ENCODE data around the gene SFXN4.
A peak's percentile ranks its signal among the peaks of the same experiment; 100 is the strongest.

Gene SFXN4

DNA sequence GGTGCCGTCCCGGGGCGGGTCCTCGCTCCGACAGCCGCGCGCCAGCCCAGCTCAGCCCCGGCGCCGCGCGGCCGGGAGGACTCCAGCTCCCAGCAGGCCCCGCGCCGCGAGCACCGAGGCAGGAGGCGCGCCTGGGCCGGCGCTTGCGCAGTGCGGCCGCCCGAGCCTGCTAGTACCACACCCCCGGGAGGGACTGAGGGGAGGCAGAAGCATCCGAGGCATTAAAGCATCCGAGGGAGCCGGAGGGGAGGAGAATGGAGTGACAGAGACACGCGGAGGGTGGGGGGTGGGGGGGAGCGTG, 41.8 kb upstream of the SFXN4 start, which contains the start of gene GRK5:
GRK5 (plus strand) TSS at position 206 of the 301 bp plus-strand sequence. CDS start 347 bp downstream, outside the sequence.
- H4K20me1 ChIP-seq, result peaks cover 23% of the 10 kb centered on the region
- peak within 1 kb of the TSS; percentile 91 for H3K9ac ChIP-seq
- no peaks in the 10 kb centered on the region for H3K36me3 ChIP-seq
- peak within 1 kb of the TSS; percentile 97 for H3K4me2 ChIP-seq
- peaks cover 25% of the 10 kb centered on the region for H3K4me1 ChIP-seq
- H3K27me3 ChIP-seq, result peaks cover 46% of the 10 kb centered on the region
- TF ChIP-seq Cebpa-rat (IDR thresholded peaks at IDR 0.05), result no peak
- H3K4me3 ChIP-seq, result peak within 1 kb of the TSS; percentile 80
- H3K9me3 ChIP-seq, result no peaks in the 10 kb centered on the region
- H3K27ac ChIP-seq, result peak within 1 kb of the TSS; percentile 89

- Histone ChIP-seq H3K36me3 (no peaks in the 10 kb centered on the region), H3K4me3 (peak overlapping the region; percentile 80), H4K20me1 (peaks cover 23% of the 10 kb centered on the region), H3K27ac (peak overlapping the region; percentile 89), H3K27me3 (peaks cover 41% of the 10 kb centered on the region), H3K9me3 (no peaks in the 10 kb centered on the region), H3K9ac (peak overlapping the region; percentile 91), H3K4me2 (peak overlapping the region; percentile 77), H3K4me1 (peaks cover 25% of the 10 kb centered on the region)
- TF ChIP-seq Cebpa-rat (IDR thresholded peaks at IDR 0.05), result no peak
These were observed 41.3 kb upstream of the SFXN4 start for GRCh38 chr10:119206603-119207365.

DNA sequence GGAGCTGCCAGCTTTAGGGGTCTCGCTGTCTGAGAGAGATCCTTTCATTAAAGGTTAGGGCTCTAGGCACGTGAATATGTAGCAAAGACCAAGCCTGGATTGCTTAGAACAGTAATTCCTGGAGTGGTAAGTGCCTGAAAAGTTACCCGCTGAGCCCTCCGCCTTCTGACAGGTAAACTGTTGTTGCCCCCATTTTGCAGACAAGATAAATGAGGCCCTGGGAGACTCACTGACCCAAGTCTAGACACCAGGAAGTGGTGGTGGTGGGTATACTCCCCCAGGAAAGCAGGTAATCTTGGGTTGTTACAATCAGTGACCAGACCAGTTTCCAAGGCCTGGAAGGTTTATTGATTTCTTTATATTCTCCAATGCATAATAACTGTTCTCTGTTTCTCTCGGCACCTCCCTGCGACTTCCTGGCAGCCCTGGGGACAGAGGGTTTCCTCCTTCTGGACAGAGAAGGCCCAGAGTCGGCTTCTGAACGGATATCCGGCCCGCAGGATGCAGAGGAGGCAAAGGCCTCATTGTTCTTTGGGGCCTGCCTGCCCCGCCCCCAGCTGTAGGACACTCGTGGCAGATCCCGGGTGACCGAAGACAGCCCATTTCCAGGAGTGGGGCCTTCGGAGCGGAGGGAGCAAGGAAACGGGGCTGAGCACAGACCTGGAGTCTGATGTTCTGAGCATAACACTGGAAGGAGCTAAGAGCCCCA, 40.5 kb upstream of the SFXN4 start:
- Histone ChIP-seq H3K9me3 (no peaks in the 10 kb centered on the region), H3K27ac (peak overlapping the region; percentile 89), H3K36me3 (no peaks in the 10 kb centered on the region), H4K20me1 (peaks cover 23% of the 10 kb centered on the region), H3K4me1 (peaks cover 25% of the 10 kb centered on the region), H3K4me3 (peak overlapping the region; percentile 80), H3K27me3 (peaks cover 34% of the 10 kb centered on the region), H3K9ac (peak overlapping the region; percentile 91), H3K4me2 (peak overlapping the region; percentile 77)
- no peak for TF ChIP-seq Cebpa-rat (IDR thresholded peaks at IDR 0.05)

GRCh38 chr10:119203006-119203405, 37.5 kb upstream of the SFXN4 start:
- Histone ChIP-seq H4K20me1 (peaks cover 4% of the 10 kb centered on the region), H3K4me1 (peaks cover 12% of the 10 kb centered on the region), H3K4me3 (no peak overlapping the region), H3K27me3 (peaks cover 5% of the 10 kb centered on the region), H3K4me2 (no peak overlapping the region), H3K27ac (no peak overlapping the region), H3K9me3 (no peaks in the 10 kb centered on the region), H3K9ac (no peak overlapping the region), H3K36me3 (no peaks in the 10 kb centered on the region)
- no peak for TF ChIP-seq Cebpa-rat (IDR thresholded peaks at IDR 0.05)

DNA sequence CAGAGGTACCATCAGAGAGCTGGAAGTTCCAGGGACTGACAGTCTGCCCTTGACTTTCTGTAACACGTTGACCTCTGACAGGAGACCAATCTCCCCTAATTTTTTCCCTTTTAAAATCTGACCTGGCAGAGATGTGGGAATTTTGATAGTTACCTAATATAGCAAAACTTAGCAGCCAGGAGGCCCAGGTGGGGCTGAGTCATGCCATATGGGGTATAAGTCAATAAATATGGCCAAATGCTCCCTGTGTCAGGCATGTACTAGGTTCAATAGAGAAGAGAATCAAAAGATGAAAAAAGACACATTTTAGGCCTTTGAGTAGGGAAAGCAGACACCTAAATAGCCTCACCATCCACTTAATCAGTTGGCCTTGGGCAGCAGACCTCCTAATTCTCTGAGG, 35.7 kb upstream of the SFXN4 start:
- Histone ChIP-seq H3K4me3 (no peak overlapping the region), H4K20me1 (no peaks in the 10 kb centered on the region), H3K9ac (no peak overlapping the region), H3K27ac (no peak overlapping the region), H3K4me1 (peaks cover 6% of the 10 kb centered on the region), H3K4me2 (no peak overlapping the region), H3K27me3 (no peaks in the 10 kb centered on the region), H3K9me3 (no peaks in the 10 kb centered on the region), H3K36me3 (no peaks in the 10 kb centered on the region)
- TF ChIP-seq Cebpa-rat (IDR thresholded peaks at IDR 0.05), result no peak

DNA sequence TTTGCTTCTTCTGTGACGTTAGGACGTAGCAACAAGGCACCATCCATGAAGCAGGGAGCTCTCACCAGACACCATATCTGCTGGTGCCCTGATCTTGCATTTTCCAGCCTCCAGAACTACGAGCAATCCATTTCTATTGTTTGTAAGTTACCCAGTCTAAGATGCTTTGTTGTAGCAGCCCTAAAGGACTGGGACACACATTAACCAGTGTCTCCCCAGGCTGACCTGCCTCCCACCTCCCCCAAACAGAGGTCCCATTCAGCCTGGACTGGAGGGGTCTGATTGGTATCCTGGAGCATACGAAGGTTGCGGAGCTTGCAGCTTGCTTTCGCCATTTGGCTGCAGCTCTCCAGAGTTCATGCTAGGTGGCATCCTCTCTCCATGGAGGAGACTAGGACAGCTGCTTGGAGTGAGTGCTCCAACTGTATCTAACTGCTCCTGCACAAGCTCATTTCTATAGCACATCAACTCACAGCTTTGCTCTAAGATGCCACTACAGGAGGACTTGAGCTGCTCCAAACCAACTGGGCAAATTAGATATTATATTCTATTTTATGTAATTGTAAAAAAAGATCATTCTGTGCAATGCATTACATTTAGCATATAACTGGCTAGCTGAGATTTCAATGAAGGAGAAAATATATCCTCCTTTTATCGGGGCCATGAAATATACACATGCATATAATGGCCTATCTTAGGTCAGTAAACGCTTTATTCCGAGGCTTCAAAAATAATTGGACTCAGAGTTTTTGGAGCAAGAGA, 33.9 kb upstream of the SFXN4 start:
- no peaks in the 10 kb centered on the region for H3K27me3 ChIP-seq
- H4K20me1 ChIP-seq, result no peaks in the 10 kb centered on the region
- H3K27ac ChIP-seq, result no peak overlapping the region
- no peaks in the 10 kb centered on the region for H3K9me3 ChIP-seq
- H3K4me2 ChIP-seq, result no peak overlapping the region
- H3K4me1 ChIP-seq, result no peaks in the 10 kb centered on the region
- no peak overlapping the region for H3K4me3 ChIP-seq
- H3K9ac ChIP-seq, result no peak overlapping the region
- no peaks in the 10 kb centered on the region for H3K36me3 ChIP-seq
- TF ChIP-seq Cebpa-rat (IDR thresholded peaks at IDR 0.05), result no peak

- no peaks in the 10 kb centered on the region for H4K20me1 ChIP-seq
- H3K27me3 ChIP-seq, result no peaks in the 10 kb centered on the region
- no peaks in the 10 kb centered on the region for H3K36me3 ChIP-seq
- no peak for TF ChIP-seq Cebpa-rat (IDR thresholded peaks at IDR 0.05)
- no peak overlapping the region for H3K9ac ChIP-seq
- no peak overlapping the region for H3K27ac ChIP-seq
- no peak overlapping the region for H3K4me2 ChIP-seq
- no peak overlapping the region for H3K4me3 ChIP-seq
- H3K4me1 ChIP-seq, result no peaks in the 10 kb centered on the region
- H3K9me3 ChIP-seq, result no peaks in the 10 kb centered on the region
These were observed 32.9 kb upstream of the SFXN4 start for GRCh38 chr10:119198438-119198837.

- H3K4me3 ChIP-seq, result no peak overlapping the region
- TF ChIP-seq Cebpa-rat (IDR thresholded peaks at IDR 0.05), result no peak
- no peaks in the 10 kb centered on the region for H3K27me3 ChIP-seq
- no peaks in the 10 kb centered on the region for H3K36me3 ChIP-seq
- H3K4me2 ChIP-seq, result no peak overlapping the region
- no peaks in the 10 kb centered on the region for H3K4me1 ChIP-seq
- no peak overlapping the region for H3K27ac ChIP-seq
- H4K20me1 ChIP-seq, result no peaks in the 10 kb centered on the region
- no peaks in the 10 kb centered on the region for H3K9me3 ChIP-seq
- H3K9ac ChIP-seq, result no peak overlapping the region
These were observed 32.4 kb upstream of the SFXN4 start for GRCh38 chr10:119197921-119198320.

GRCh38 chr10:119191881-119192280, 26.4 kb upstream of the SFXN4 start:
- Histone ChIP-seq H3K27me3 (no peaks in the 10 kb centered on the region), H3K4me2 (no peak overlapping the region), H3K9ac (no peak overlapping the region), H3K4me3 (no peak overlapping the region), H4K20me1 (no peaks in the 10 kb centered on the region), H3K4me1 (peaks cover 38% of the 10 kb centered on the region), H3K27ac (no peak overlapping the region), H3K9me3 (no peaks in the 10 kb centered on the region), H3K36me3 (no peaks in the 10 kb centered on the region)
- no peak for TF ChIP-seq Cebpa-rat (IDR thresholded peaks at IDR 0.05)
